GM23338 (cell line): ENCODE data around the gene SULT1C2. TPM values are rescaled to one million over a fixed set of nuclear protein-coding genes. Genes with fewer than 3 reads are reported as not detected.

Experiments
- ATAC-seq: fragments of 200-7000 bp; cut with Tn5 transposase; 3 replicates; pipeline ENCODE4 v1.9.1; 2020
- DNase-seq: peaks from one replicate; pipeline ENCODE4 v3.0.0-alpha.2; 2015; ENCODE audit warnings: low spot score
- H2AFZ ChIP-seq: fragments of 200-600 bp; sonication (generic); 2 replicates; pipeline ENCODE4 v1.8.0; 2016; ENCODE audit warnings: antibody characterized with exemption, mild to moderate bottlenecking, moderate library complexity
- H3F3A ChIP-seq: fragments of 200-600 bp; sonication (generic); replicated peaks from 2 replicates; pipeline ENCODE4 v1.8.0; 2017; ENCODE audit warnings: antibody characterized with exemption, mixed run types, low read depth
- H3K27ac ChIP-seq: fragments of 200-600 bp; sonication (generic); 2 replicates; pipeline ENCODE4 v1.6.1; 2016; ENCODE audit warnings: low read depth
- H3K27me3 ChIP-seq: fragments of 200-600 bp; sonication (generic); 2 replicates; pipeline ENCODE4 v1.8.0; 2016; ENCODE audit warnings: mild to moderate bottlenecking, mixed run types, moderate library complexity; ENCODE audit not compliant: insufficient read depth
- H3K36me3 ChIP-seq: fragments of 200-600 bp; sonication (generic); 2 replicates; pipeline ENCODE4 v1.8.0; 2016; ENCODE audit warnings: mild to moderate bottlenecking; ENCODE audit not compliant: insufficient read depth
- H3K4me1 ChIP-seq: fragments of 200-600 bp; sonication (generic); 2 replicates; pipeline ENCODE4 v1.8.0; 2016; ENCODE audit warnings: mild to moderate bottlenecking, moderate library complexity; ENCODE audit not compliant: insufficient read depth
- H3K4me2 ChIP-seq: fragments of 200-600 bp; sonication (generic); 2 replicates; pipeline ENCODE4 v1.7.1; 2017; ENCODE audit warnings: mixed run types
- H3K4me3 ChIP-seq: fragments of 200-600 bp; sonication (generic); 2 replicates; pipeline ENCODE4 v1.6.1; 2016; ENCODE audit warnings: mixed run types
- H3K79me2 ChIP-seq: fragments of 200-600 bp; sonication (generic); replicated peaks from 2 replicates; pipeline ENCODE4 v1.8.0; 2017; ENCODE audit warnings: mild to moderate bottlenecking; ENCODE audit not compliant: insufficient read depth
- H3K9me2 ChIP-seq: fragments of 200-600 bp; sonication (generic); 2 replicates; pipeline ENCODE4 v1.8.0; 2017; ENCODE audit not compliant: insufficient read depth
- H4K20me1 ChIP-seq: fragments of 200-600 bp; sonication (generic); replicated peaks from 2 replicates; pipeline ENCODE4 v1.8.0; 2017; ENCODE audit warnings: mild to moderate bottlenecking; ENCODE audit not compliant: insufficient read depth
- H3K27ac Mint-ChIP-seq: 2 replicates; pipeline ENCODE4 v1.8.0; 2020; ENCODE audit warnings: inconsistent platforms, mild to moderate bottlenecking, moderate library complexity, mixed read lengths
- H3K27me3 Mint-ChIP-seq: 3 replicates; pipeline ENCODE4 v1.8.0; 2022; ENCODE audit warnings: low read depth, mild to moderate bottlenecking, moderate library complexity, mixed read lengths, inconsistent platforms; ENCODE audit not compliant: insufficient read depth, poor library complexity
- H3K36me3 Mint-ChIP-seq: 3 replicates; pipeline ENCODE4 v1.8.0; 2021; ENCODE audit warnings: low read depth, mild to moderate bottlenecking, inconsistent platforms, moderate library complexity, mixed read lengths
- H3K4me1 Mint-ChIP-seq: 3 replicates; pipeline ENCODE4 v1.8.0; 2020; ENCODE audit warnings: mild to moderate bottlenecking, inconsistent platforms, mixed read lengths
- H3K4me3 Mint-ChIP-seq: 3 replicates; pipeline ENCODE4 v1.8.0; 2021; ENCODE audit warnings: moderate library complexity, mild to moderate bottlenecking, inconsistent platforms, mixed read lengths
- H3K9me3 Mint-ChIP-seq: 3 replicates; pipeline ENCODE4 v1.8.0; 2020; ENCODE audit warnings: moderate library complexity, mild to moderate bottlenecking, inconsistent platforms, mixed read lengths
- CREB1 ChIP-seq: fragments of 250-450 bp; sonication (Bioruptor Pico); IDR thresholded peaks from 2 replicates; pipeline ENCODE4 v1.5.0; 2020; ENCODE audit warnings: low read depth, mild to moderate bottlenecking, moderate library complexity
- EZH2 ChIP-seq: fragments of 200-600 bp; sonication (generic); IDR thresholded peaks from one replicate; pipeline ENCODE4 v1.8.0; 2017; ENCODE audit warnings: antibody characterized with exemption, mild to moderate bottlenecking, low read depth; ENCODE audit not compliant: unreplicated experiment
- EZH2phosphoT487 ChIP-seq: fragments of 200-600 bp; sonication (generic); IDR thresholded peaks from one replicate; pipeline ENCODE4 v1.8.1; 2018; ENCODE audit warnings: antibody characterized with exemption; ENCODE audit not compliant: unreplicated experiment
- JUNB ChIP-seq: IDR thresholded peaks from one replicate; pipeline ENCODE4 v1.6.1; 2016; ENCODE audit warnings: antibody characterized with exemption; ENCODE audit not compliant: unreplicated experiment
- NANOG ChIP-seq: IDR thresholded peaks from 2 replicates; pipeline ENCODE4 v1.6.1; 2016; ENCODE audit warnings: antibody characterized with exemption, borderline replicate concordance
- POLR2AphosphoS5 ChIP-seq: IDR thresholded peaks from 2 replicates; pipeline ENCODE4 v1.6.1; 2016; ENCODE audit warnings: antibody characterized with exemption, low read depth
- STAT1 ChIP-seq: IDR thresholded peaks from one replicate; pipeline ENCODE4 v1.6.1; 2016; ENCODE audit warnings: antibody characterized with exemption; ENCODE audit not compliant: unreplicated experiment
- ZNF114 ChIP-seq: fragments of 250-450 bp; sonication (Bioruptor Pico); IDR thresholded peaks from 2 replicates; pipeline ENCODE4 v1.5.0; 2020; ENCODE audit warnings: mild to moderate bottlenecking, moderate library complexity
- ZNF331 ChIP-seq: fragments of 250-450 bp; sonication (Bioruptor Pico); IDR thresholded peaks from 2 replicates; pipeline ENCODE4 v1.5.0; 2020; ENCODE audit warnings: low read depth, mild to moderate bottlenecking, moderate library complexity
- polyA plus RNA-seq: library from polyadenylated mRNA; unstranded; fragments of >200 nt; fragmentation: Nextera tagmentation; extraction: Ambion mirVana; gene quantifications from 2 replicates; pipeline ENCODE4 v1.2.1, GENCODE V29; 2016
- total RNA-seq: library from RNA; depleted of rRNA; stranded (reverse); fragments of >200 nt; shearing (Covaris generic); gene quantifications from 2 replicates; pipeline ENCODE4 v1.2.3, GENCODE V29; 2014
- TF ChIP-seq, protein P1 (sequence below): IDR thresholded peaks from 2 replicates; pipeline ENCODE4 v1.6.1; 2016; ENCODE audit warnings: antibody characterized with exemption
- TF ChIP-seq, protein P2 (sequence below): IDR thresholded peaks from one replicate; pipeline ENCODE4 v1.6.1; 2018; ENCODE audit warnings: antibody characterized with exemption; ENCODE audit not compliant: unreplicated experiment
- TF ChIP-seq, protein P3 (sequence below), 2 experiments: fragments of 200-600 bp in 1 of 2; sonication (generic) in 1 of 2; conservative IDR thresholded peaks; 2 replicates each; pipeline versions ENCODE4 v1.5.1 to v1.6.1; 2016 to 2017; ENCODE audit warnings: antibody characterized with exemption in 2 of 2, low read depth in 2 of 2, mild to moderate bottlenecking in 2 of 2, moderate library complexity in 1 of 2

SULT1C2 gene
- total and polyA plus RNA-seq, 2 experiments from 2014 or later = 0.69 to 1.9 TPM

DNA sequence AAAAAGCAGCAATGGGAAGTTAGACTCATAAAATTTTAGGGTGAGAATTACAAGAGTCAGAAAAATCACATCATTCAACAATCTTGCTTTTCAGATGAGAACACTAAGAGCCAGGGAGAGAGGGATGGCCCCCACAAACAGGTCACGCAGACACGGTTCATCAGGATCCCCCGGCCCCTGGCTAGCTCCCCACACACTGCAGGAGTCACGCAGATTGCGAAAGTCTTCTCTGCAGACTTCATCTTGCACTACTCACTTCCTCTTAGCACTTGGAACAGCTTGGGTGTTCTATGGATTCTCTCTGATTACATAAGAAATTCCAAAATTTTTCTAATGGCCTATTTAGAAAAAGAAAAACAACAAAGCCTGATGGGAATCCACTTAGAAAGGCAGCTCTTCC is 21.6 kb upstream of the SULT1C2 start:
- Histone ChIP-seq H3K4me3 (no peak overlapping the region), H4K20me1 (no peaks in the 10 kb centered on the region), H3K27ac (no peak overlapping the region), H2AFZ (peak overlapping the region; percentile 38; the same call in 1 of the 2 replicates), H3F3A (no peaks in the 10 kb centered on the region), H3K79me2 (no peaks in the 10 kb centered on the region), H3K4me2 (no peak overlapping the region), H3K9me2 (peaks cover 3% of the 10 kb centered on the region), H3K36me3 (no peaks in the 10 kb centered on the region), H3K4me1 (peaks cover 4% of the 10 kb centered on the region; the same call in 1 of the 2 replicates), H3K27me3 (no peaks in the 10 kb centered on the region)
- Mint-ChIP-seq H3K36me3 (peaks cover 4% of the 10 kb centered on the region; the same call in 2 of the 3 replicates), H3K27ac (no peak overlapping the region), H3K4me1 (peaks cover 3% of the 10 kb centered on the region; the same call in 1 of the 3 replicates), H3K27me3 (peaks cover 2% of the 10 kb centered on the region), H3K9me3 (peaks cover 10% of the 10 kb centered on the region; the same call in 2 of the 3 replicates), H3K4me3 (no peak overlapping the region)
- DNase-seq (no peak), ATAC-seq (no peak)
- TF ChIP-seq CREB1 (CRISPR knock-in tag) (no peak), STAT1 (no peak), POLR2AphosphoS5 (no peak), EZH2 (no peak), NANOG (no peak), ZNF331 (CRISPR knock-in tag) (no peak), EZH2phosphoT487 (no peak)
- TF ChIP-seq, protein P1, sequence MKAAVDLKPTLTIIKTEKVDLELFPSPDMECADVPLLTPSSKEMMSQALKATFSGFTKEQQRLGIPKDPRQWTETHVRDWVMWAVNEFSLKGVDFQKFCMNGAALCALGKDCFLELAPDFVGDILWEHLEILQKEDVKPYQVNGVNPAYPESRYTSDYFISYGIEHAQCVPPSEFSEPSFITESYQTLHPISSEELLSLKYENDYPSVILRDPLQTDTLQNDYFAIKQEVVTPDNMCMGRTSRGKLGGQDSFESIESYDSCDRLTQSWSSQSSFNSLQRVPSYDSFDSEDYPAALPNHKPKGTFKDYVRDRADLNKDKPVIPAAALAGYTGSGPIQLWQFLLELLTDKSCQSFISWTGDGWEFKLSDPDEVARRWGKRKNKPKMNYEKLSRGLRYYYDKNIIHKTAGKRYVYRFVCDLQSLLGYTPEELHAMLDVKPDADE = no peak
- TF ChIP-seq, protein P2, sequence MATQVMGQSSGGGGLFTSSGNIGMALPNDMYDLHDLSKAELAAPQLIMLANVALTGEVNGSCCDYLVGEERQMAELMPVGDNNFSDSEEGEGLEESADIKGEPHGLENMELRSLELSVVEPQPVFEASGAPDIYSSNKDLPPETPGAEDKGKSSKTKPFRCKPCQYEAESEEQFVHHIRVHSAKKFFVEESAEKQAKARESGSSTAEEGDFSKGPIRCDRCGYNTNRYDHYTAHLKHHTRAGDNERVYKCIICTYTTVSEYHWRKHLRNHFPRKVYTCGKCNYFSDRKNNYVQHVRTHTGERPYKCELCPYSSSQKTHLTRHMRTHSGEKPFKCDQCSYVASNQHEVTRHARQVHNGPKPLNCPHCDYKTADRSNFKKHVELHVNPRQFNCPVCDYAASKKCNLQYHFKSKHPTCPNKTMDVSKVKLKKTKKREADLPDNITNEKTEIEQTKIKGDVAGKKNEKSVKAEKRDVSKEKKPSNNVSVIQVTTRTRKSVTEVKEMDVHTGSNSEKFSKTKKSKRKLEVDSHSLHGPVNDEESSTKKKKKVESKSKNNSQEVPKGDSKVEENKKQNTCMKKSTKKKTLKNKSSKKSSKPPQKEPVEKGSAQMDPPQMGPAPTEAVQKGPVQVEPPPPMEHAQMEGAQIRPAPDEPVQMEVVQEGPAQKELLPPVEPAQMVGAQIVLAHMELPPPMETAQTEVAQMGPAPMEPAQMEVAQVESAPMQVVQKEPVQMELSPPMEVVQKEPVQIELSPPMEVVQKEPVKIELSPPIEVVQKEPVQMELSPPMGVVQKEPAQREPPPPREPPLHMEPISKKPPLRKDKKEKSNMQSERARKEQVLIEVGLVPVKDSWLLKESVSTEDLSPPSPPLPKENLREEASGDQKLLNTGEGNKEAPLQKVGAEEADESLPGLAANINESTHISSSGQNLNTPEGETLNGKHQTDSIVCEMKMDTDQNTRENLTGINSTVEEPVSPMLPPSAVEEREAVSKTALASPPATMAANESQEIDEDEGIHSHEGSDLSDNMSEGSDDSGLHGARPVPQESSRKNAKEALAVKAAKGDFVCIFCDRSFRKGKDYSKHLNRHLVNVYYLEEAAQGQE = no peak

DNA sequence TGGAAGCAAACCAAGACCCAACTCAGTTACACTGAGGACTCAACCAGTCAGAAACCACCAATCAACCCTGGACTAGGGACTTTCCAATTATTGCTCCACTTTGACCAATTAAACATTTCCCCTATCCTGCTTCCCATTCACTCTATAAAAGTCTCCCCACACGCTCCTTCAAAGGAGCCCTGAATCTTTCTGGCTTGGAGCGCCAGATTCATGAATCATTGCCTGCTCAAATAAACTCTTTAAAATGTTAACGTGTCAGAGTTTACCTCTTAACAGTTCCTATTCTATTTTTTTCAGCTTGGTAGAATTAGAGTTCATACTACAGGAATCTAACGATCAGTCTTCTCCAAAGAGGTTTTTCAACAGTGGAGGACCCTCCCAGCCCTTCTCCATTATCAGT is 20.7 kb upstream of the SULT1C2 start:
- H3K4me3 ChIP-seq = no peak overlapping the region
- Mint-ChIP-seq H3K4me3 (no peak overlapping the region), H3K36me3 (no peaks in the 10 kb centered on the region; the same call in 2 of the 3 replicates), H3K27ac (no peak overlapping the region), H3K27me3 (peaks cover 2% of the 10 kb centered on the region), H3K4me1 (peaks cover 3% of the 10 kb centered on the region; the same call in 1 of the 3 replicates), H3K9me3 (peaks cover 3% of the 10 kb centered on the region; the same call in 1 of the 3 replicates)
- no peak overlapping the region for H3K4me2 ChIP-seq
- peaks cover 4% of the 10 kb centered on the region; the same call in 1 of the 2 replicates for H3K4me1 ChIP-seq
- no peaks in the 10 kb centered on the region for H3K79me2 ChIP-seq
- no peak for ATAC-seq
- H2AFZ ChIP-seq = 0 out of 2 replicates have a peak overlapping the region, but pooled peaks have one; percentile 18
- H3K27me3 ChIP-seq = no peaks in the 10 kb centered on the region
- no peaks in the 10 kb centered on the region for H4K20me1 ChIP-seq
- no peak for DNase-seq
- peaks cover 3% of the 10 kb centered on the region for H3K9me2 ChIP-seq
- H3F3A ChIP-seq = no peaks in the 10 kb centered on the region
- H3K36me3 ChIP-seq = no peaks in the 10 kb centered on the region
- H3K27ac ChIP-seq = no peak overlapping the region
- TF ChIP-seq JUNB (no peak), NANOG (no peak), EZH2phosphoT487 (no peak), CREB1 (CRISPR knock-in tag) (no peak), ZNF114 (CRISPR knock-in tag) (no peak), POLR2AphosphoS5 (no peak), ZNF331 (CRISPR knock-in tag) (no peak), EZH2 (no peak), STAT1 (no peak)
- TF ChIP-seq, protein P2 = no peak
- TF ChIP-seq, protein P1 = no peak
- TF ChIP-seq, protein P3, sequence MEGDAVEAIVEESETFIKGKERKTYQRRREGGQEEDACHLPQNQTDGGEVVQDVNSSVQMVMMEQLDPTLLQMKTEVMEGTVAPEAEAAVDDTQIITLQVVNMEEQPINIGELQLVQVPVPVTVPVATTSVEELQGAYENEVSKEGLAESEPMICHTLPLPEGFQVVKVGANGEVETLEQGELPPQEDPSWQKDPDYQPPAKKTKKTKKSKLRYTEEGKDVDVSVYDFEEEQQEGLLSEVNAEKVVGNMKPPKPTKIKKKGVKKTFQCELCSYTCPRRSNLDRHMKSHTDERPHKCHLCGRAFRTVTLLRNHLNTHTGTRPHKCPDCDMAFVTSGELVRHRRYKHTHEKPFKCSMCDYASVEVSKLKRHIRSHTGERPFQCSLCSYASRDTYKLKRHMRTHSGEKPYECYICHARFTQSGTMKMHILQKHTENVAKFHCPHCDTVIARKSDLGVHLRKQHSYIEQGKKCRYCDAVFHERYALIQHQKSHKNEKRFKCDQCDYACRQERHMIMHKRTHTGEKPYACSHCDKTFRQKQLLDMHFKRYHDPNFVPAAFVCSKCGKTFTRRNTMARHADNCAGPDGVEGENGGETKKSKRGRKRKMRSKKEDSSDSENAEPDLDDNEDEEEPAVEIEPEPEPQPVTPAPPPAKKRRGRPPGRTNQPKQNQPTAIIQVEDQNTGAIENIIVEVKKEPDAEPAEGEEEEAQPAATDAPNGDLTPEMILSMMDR (conservative IDR thresholded peaks at IDR 0.05; ENCODE audit: low read depth in 2 of 2) = no peak
